CD14-positive monocyte (primary cell): ENCODE measurements around the gene HSD11B2. TPM values are rescaled to one million over a fixed set of nuclear protein-coding genes. Genes with fewer than 3 reads are reported as not detected.
A peak's percentile ranks its signal among the peaks of the same experiment; 100 is the strongest.

Experiments used
- DNase-seq, 3 donors: peaks; one replicate each; pipeline ENCODE4 v3.0.0-alpha.2; 2011 to 2022
- H2AFZ ChIP-seq: 2 replicates; pipeline ENCODE4 v1.6.0; 2012; ENCODE audit warnings: mild to moderate bottlenecking, low read depth, low read length, inconsistent platforms; ENCODE audit not compliant: insufficient read depth, poor library complexity, severe bottlenecking
- H3K27ac ChIP-seq, 2 donors: 1 replicate in 1 of 2; 2 replicates in 1 of 2; pipeline ENCODE4 v1.5.1; 2012 to 2013; ENCODE audit warnings: low read length in 2 of 2, control low read depth in 1 of 2, inconsistent platforms in 1 of 2, low read depth in 1 of 2, mild to moderate bottlenecking in 1 of 2
- H3K27me3 ChIP-seq, 2 donors: one replicate each; pipeline versions ENCODE4 v1.6.0 to v1.6.1; 2011 to 2013; ENCODE audit warnings: low read length in 2 of 2; ENCODE audit not compliant: control insufficient read depth in 2 of 2, insufficient read depth in 2 of 2
- H3K36me3 ChIP-seq, 2 donors: replicated peaks in 1 of 2; 1 replicate in 1 of 2; 2 replicates in 1 of 2; pipeline versions ENCODE4 v1.5.1 to v1.6.1; 2012 to 2013; ENCODE audit warnings: low read length in 2 of 2, control low read depth in 1 of 2, inconsistent platforms in 1 of 2, mild to moderate bottlenecking in 1 of 2; ENCODE audit not compliant: insufficient read depth in 2 of 2, control insufficient read depth in 1 of 2
- H3K4me1 ChIP-seq, 2 donors: 1 replicate in 1 of 2; 2 replicates in 1 of 2; pipeline versions ENCODE4 v1.5.1 to v1.6.1; 2012 to 2013; ENCODE audit warnings: low read length in 2 of 2, control low read depth in 1 of 2, inconsistent platforms in 1 of 2, mild to moderate bottlenecking in 1 of 2, moderate library complexity in 1 of 2; ENCODE audit not compliant: insufficient read depth in 2 of 2, control insufficient read depth in 1 of 2
- H3K4me2 ChIP-seq: replicated peaks from 2 replicates; pipeline ENCODE3; 2012; ENCODE audit warnings: low read length, moderate library complexity, mild to moderate bottlenecking; ENCODE audit not compliant: poor library complexity, severe bottlenecking; ENCODE audit errors: extremely low read depth
- H3K4me3 ChIP-seq, 3 experiments: fragments of 200-600 bp in 1 of 3; sonication (generic) in 1 of 3; replicated peaks in 1 of 3; 1 replicate in 2 of 3; 2 replicates in 1 of 3; pipeline ENCODE4 v1.5.1; 2011 to 2013; ENCODE audit warnings: low read length in 3 of 3, mild to moderate bottlenecking in 3 of 3, control low read depth in 2 of 3, low read depth in 2 of 3, inconsistent platforms in 1 of 3, moderate library complexity in 1 of 3
- H3K79me2 ChIP-seq: 2 replicates; pipeline ENCODE4 v1.6.0; 2012; ENCODE audit warnings: mild to moderate bottlenecking, control low read depth, inconsistent platforms, low read length, moderate library complexity; ENCODE audit not compliant: insufficient read depth
- H3K9ac ChIP-seq: 2 replicates; pipeline ENCODE4 v1.6.0; 2017; ENCODE audit warnings: low read length, mild to moderate bottlenecking; ENCODE audit not compliant: insufficient read depth, poor library complexity, severe bottlenecking
- H3K9me3 ChIP-seq, 2 donors: replicated peaks in 1 of 2; 1 replicate in 1 of 2; 2 replicates in 1 of 2; pipeline versions ENCODE4 v1.5.1 to v1.6.1; 2012 to 2013; ENCODE audit warnings: low read length in 2 of 2, control low read depth in 1 of 2; ENCODE audit not compliant: control insufficient read depth in 1 of 2, insufficient read depth in 1 of 2
- H4K20me1 ChIP-seq: 2 replicates; pipeline ENCODE4 v1.6.0; 2012; ENCODE audit warnings: mild to moderate bottlenecking, low read length, control low read depth, moderate library complexity; ENCODE audit not compliant: insufficient read depth
- H3K27ac Mint-ChIP-seq, 7 donors: one replicate each; pipeline ENCODE4 v1.8.0; 2020; ENCODE audit warnings: mild to moderate bottlenecking in 7 of 7, mixed read lengths in 7 of 7, moderate library complexity in 6 of 7, inconsistent platforms in 2 of 7
- H3K27me3 Mint-ChIP-seq, 3 donors: one replicate each; pipeline ENCODE4 v1.8.0; 2021 to 2022; ENCODE audit warnings: low read depth in 3 of 3, mild to moderate bottlenecking in 3 of 3, mixed read lengths in 3 of 3, moderate library complexity in 3 of 3, inconsistent platforms in 1 of 3
- H3K36me3 Mint-ChIP-seq, 2 donors: one replicate each; pipeline ENCODE4 v1.8.0; 2020; ENCODE audit warnings: mixed read lengths in 2 of 2, inconsistent platforms in 1 of 2, mild to moderate bottlenecking in 1 of 2
- H3K4me1 Mint-ChIP-seq: one replicate; pipeline ENCODE4 v1.8.0; 2020; ENCODE audit warnings: mild to moderate bottlenecking, mixed read lengths
- H3K4me3 Mint-ChIP-seq, 2 donors: one replicate each; pipeline ENCODE4 v1.8.0; 2020; ENCODE audit warnings: mild to moderate bottlenecking in 2 of 2, mixed read lengths in 2 of 2, moderate library complexity in 1 of 2
- H3K9me3 Mint-ChIP-seq, 7 donors: one replicate each; pipeline ENCODE4 v1.8.0; 2020 to 2022; ENCODE audit warnings: mixed read lengths in 7 of 7, mild to moderate bottlenecking in 6 of 7, moderate library complexity in 6 of 7, inconsistent platforms in 2 of 7
- CTCF ChIP-seq: fragments of 200-600 bp; IDR thresholded peaks from one replicate; pipeline ENCODE4 v1.8.0; 2022; ENCODE audit warnings: antibody characterized with exemption, mild to moderate bottlenecking
- WGBS: methylation state at CpG from one replicate; pipeline ENCODE4 v1.1.5; 2013; ENCODE audit warnings: missing lambda C conversion rate; ENCODE audit not compliant: insufficient coverage; 5-methylcytosine and 5-hydroxymethylcytosine counted together
- intact Hi-C, 2 donors: fragments of 100-400 bp; cut with micrococcal nuclease; formaldehyde crosslinking; loops; one replicate each; pipeline versions ENCODE4 v1.15.0 to v1.15.1; 2023
- polyA plus RNA-seq, 3 donors: library from polyadenylated mRNA; depleted of rRNA in 1 of 3; unstranded in 2 of 3; stranded (reverse) in 1 of 3; fragments of 300-500 nt in 2 of 3; fragments of >200 nt in 1 of 3; fragmentation: Illumina TruSeq in 2 of 3; gene quantifications; 1 replicate in 2 of 3; 2 replicates in 1 of 3; pipeline ENCODE4 v1.2.3, GENCODE V29; 2012 to 2021

The HSD11B2 gene
- polyA plus RNA-seq, 3 donors = not detected

- Mint-ChIP-seq H3K27ac (peak overlapping the region in 1 of 7 donors; percentile 23), H3K36me3 (peaks cover 28 to 77% of the 10 kb centered on the region in 2 donors), H3K4me3 (no peak overlapping the region), H3K9me3 (no peaks in the 10 kb centered on the region), H3K27me3 (no peaks in the 10 kb centered on the region), H3K4me1 (peaks cover 58% of the 10 kb centered on the region)
- H3K4me2 ChIP-seq = no peak overlapping the region
- H3K27ac ChIP-seq = no peak overlapping the region
- intact Hi-C loops = no loop called here
- H3K36me3 ChIP-seq = peaks cover 46 to 93% of the 10 kb centered on the region in 2 donors
- DNase-seq = no peak
- no peaks in the 10 kb centered on the region for H3K9me3 ChIP-seq
- peaks cover 19 to 45% of the 10 kb centered on the region in 2 donors for H3K4me1 ChIP-seq
- H3K79me2 ChIP-seq = peaks cover 100% of the 10 kb centered on the region
- peaks cover 100% of the 10 kb centered on the region for H4K20me1 ChIP-seq
- no peak overlapping the region for H3K4me3 ChIP-seq
- WGBS = 98% methylated on average over 4 of the region's 5 CpGs
- no peak for TF ChIP-seq CTCF
- H3K9ac ChIP-seq = no peak overlapping the region
- no peak overlapping the region for H2AFZ ChIP-seq
- no peaks in the 10 kb centered on the region for H3K27me3 ChIP-seq
These were observed 32.1 kb downstream of the HSD11B2 start for GRCh38 chr16:67463059-67463458.

GRCh38 chr16:67463691-67464090, 32.8 kb downstream of the HSD11B2 start:
- Mint-ChIP-seq H3K27ac (peak overlapping the region in 1 of 7 donors; percentile 12), H3K9me3 (no peaks in the 10 kb centered on the region), H3K27me3 (no peaks in the 10 kb centered on the region), H3K36me3 (peaks cover 26 to 74% of the 10 kb centered on the region in 2 donors), H3K4me3 (no peak overlapping the region), H3K4me1 (peaks cover 64% of the 10 kb centered on the region)
- Histone ChIP-seq H3K36me3 (peaks cover 40 to 89% of the 10 kb centered on the region in 2 donors), H3K9ac (no peak overlapping the region), H3K4me1 (peaks cover 25 to 51% of the 10 kb centered on the region in 2 donors), H4K20me1 (peaks cover 100% of the 10 kb centered on the region), H3K79me2 (peaks cover 100% of the 10 kb centered on the region), H3K27me3 (no peaks in the 10 kb centered on the region), H3K4me2 (no peak overlapping the region), H3K27ac (peak overlapping the region in 1 of 2 donors; percentile 36), H3K4me3 (no peak overlapping the region), H2AFZ (no peak overlapping the region), H3K9me3 (no peaks in the 10 kb centered on the region)
- intact Hi-C loops = loop anchor here in 1 of 2 donors (2.0 kb wide), 1 partner anchor 35 kb away; no protein-coding TSS in a partner anchor
- WGBS = 100% methylated on average over 3 of the region's 4 CpGs
- TF ChIP-seq CTCF = no peak
- DNase-seq = no peak
